CD4-positive, alpha-beta T cell treated with Interleukin-17A for 1 hour (primary cell): ENCODE data around the gene COL28A1.

Source experiments
- DNase-seq: peaks from one replicate; pipeline ENCODE4 v3.0.0-alpha.2; 2020

COL28A1 gene

DNA sequence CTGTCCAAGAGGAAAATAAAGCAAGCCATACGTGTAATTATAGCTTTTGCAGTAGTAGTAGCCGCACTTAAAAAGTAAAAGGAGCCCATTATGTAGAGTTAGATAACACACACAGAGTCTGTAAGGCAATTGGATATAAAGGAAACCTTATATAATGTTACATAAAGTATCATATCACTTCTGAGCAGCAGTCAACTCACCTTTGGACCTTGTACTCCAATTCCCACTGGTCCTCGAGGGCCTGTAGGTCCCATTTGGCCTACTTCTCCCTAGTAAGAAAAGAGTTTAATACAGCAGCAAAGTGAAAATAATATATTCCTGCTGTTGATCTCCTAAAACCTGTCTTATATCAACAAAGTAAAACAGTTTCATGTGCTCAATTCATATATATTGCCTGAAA lies 83.6 kb downstream of the COL28A1 start:
- no peak for DNase-seq

DNA sequence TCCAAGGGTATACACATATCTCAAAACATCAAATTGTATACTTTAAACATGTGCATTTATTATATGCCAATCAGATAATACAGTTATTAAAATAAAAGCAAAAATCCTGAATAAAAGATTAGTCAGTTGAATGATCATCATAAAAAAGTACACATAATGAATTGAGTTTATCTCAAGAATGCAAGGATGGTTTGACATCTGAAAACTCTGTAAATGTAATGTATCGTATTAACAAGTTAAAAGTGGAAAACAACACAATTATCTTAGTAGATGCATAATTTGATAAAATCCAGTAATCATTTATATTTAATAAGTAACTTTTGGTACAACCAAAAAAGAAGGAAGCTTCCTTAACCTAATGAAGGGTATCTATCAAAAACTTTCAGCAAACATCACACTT lies 86.6 kb downstream of the COL28A1 start:
- no peak for DNase-seq

DNA sequence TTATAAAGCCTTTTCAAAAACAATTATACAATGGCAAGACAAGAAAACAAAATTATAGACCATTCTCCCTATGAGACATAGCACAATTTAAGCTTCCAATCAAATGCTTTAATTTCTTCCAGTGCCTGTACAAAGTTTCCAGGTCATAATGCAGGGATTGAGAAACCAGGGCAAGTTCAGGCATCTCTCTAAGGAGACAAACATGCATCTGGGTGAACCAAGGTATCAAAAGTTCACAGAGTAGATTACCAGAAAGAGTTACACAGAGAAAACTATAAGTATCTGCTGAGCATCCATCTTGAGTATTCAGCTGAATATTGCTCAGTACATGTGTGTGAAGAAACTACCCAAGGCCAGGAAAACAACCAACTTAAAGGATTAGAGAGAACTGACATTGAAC lies 89.1 kb downstream of the COL28A1 start:
- DNase-seq: no peak

DNA sequence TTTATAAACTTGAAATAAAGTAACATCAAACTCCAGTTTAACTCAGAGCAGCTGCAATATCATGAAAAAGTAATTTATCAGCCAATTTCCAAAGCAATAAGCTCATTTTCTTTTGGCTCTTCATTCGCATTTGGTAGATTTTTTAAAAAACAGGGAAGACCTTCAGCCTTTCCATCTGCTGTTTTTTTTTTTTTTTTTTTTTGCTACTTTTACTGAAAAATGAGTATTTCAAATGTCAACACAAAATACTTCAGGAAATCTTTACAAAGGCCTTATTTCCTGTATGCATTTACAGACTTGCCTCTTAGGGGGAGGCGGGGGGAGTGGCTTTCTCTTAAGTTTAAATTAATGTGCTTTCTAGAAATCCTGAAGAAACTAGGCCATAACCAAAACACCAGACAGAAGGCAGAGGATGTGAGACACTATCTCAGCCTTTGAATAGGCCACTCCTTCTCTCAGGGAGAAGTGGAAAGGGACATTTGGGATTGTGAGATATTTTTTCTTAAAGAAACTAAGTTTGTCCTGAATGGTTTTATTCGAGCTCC lies 91.8 kb downstream of the COL28A1 start:
- no peak for DNase-seq

DNA sequence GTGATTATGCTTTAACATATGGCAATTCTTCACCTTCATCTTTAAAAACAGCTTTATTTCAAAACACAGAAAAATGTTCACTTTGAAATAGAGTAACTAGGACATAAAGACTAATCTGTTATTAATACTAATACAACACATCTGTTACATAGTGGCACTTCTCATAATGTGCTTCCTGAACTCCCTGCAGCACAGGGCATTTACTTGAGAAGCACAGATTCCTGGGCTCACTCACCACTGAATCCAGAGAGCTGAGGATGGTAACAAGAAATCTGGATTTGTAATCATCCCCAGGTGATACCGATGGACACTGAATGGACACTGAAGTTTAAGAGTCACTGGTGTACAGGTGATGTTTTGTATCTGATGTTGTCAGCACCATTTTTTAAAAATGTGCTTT lies 96.1 kb downstream of the COL28A1 start:
- DNase-seq: no peak

DNA sequence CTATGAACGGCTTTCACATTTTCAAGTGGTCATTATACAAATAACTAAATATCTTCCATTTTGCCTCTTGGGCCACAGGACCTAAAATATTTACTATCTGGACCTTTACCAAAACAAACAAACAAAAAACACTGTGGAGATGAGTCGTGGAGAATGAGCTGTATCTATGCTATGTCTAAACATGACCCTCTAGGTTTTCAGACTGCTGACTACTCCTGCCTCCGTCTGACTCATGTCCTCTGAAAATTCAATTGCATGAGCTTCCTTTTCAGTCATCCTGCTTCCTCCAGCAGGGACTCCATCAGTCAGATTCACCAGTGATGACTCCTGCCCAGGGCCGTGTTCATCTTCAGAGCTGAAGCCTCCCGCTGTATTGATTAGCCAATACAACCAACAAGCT lies 96.8 kb downstream of the COL28A1 start:
- DNase-seq: no peak

DNA sequence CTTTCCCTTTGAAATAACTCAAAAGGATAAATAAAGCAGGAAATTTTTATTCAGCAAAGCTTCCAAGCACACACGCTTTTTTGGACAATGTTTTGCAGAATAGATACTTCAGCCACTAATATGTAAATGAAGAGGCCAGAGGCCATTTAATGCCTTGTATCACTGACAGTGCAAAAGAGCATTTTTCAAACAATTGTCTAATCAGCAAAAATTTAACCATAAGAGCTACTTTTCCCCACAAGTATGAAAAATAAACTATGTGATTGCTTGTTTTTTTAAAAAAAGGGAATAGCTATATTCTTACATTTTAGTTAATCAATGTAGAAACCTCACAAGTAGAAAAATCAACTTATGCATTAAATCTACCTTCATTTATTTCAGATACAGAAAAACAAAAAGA lies 99.7 kb downstream of the COL28A1 start:
- DNase-seq: no peak

DNA sequence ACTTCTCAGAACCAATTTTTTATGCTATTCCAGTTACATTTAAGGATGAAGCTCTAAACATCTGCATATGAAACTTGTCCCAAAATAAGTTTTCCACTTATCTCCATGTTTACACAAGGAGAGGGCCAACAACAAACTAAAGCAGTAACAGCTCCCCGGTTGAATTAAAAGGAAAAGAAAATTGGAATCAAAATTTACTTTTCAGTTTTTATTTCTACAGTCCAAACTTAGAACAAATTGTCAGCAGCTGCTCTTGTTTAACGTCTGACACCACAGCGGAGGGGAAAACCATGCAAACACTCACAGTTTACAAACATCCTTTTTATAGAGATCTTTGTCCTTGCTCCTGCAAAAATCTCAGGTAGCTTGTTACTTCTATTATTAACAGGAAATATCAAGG lies 101.3 kb downstream of the COL28A1 start:
- no peak for DNase-seq

DNA sequence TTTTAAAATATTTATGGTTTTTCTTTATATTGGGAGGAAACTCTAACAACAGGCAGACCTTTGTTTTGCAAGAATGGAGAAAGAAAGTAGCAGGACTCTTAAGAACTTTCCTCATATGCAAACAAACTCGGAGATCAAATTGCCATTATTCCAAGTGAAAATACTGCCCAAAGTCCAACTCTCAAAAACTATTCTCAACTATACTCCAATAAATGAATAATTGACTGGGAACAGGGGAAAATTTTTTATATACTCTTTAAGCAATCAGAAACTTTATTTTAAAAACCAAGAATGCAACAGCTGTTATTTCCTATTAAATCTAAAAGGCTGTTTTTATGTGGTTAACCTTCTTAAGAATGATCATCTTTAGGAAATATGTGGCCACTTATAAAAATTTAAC lies 101.9 kb downstream of the COL28A1 start:
- no peak for DNase-seq

DNA sequence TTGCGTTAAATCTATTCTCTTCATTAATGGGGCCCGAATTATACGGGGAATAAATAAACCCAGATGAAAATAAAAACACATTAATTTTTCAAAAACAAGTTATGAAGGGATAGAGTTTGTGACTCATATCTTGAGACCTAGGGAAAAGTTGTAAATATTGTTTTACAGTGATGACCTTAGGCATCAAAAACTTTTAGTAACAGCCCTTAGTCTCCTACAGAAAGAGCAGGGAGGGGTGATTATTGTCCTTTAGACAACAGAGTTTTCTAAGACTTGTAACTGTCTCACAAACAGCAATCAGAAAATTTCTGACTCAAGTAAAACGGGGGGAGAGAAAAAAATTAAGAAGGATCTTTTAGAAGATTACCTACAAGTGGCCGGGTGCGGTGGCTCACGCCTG lies 102.7 kb downstream of the COL28A1 start:
- DNase-seq: no peak

DNA sequence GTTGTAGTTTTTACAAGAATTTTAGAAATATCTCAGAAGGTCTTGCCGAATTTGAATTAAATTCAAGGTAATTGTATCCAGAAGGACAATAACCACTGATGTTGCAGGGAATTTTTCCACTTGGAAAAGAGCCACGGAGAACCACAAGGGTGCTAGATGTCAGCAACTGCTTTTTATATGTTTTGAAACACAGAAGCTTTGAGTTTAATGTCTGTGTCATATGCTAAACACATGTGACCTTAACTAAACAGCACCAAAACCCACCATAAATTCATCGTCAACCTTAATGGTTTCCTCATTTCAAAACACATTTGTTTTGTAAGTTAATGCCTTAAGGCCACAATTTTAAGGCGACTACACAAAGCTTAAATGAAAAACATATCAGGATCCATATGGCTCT lies 106.9 kb downstream of the COL28A1 start:
- no peak for DNase-seq

DNA sequence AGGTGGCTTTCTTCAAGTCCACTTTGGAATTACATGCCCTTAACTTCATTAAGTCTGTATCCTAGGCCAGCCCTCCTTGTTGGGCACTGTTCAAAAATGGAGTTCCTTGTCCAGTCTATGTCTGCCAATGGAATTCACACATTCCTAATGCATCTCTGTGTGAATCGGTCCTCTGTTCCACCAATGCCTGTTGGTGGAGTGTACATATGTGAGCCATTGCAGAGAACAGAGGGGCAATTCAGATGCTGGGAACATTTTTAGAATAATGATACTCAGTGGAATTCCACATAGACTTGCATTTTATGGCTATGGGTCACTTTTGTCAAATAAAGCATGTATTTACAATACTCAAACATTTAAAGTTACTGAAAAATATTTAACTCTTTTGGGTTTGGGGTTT lies 108.3 kb downstream of the COL28A1 start:
- DNase-seq: no peak

DNA sequence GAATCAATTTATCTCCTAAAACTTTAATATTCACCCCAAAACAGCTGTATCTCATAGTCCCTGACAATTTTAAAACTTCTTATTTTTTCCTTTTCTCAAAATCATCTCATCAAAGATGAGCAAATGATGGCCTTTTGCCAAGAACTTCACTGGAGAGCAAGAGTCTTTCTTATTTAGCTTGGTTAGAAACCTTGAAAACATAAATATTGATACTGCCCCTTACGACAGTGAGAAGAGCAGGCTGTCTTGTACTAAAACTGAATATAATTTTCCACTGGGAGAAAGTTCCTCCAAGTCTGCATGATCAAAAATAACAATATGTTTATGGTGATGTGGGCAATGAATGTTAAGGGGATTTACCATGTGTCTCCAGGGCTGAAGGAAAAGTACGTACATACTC lies 109.0 kb downstream of the COL28A1 start:
- DNase-seq: no peak

DNA sequence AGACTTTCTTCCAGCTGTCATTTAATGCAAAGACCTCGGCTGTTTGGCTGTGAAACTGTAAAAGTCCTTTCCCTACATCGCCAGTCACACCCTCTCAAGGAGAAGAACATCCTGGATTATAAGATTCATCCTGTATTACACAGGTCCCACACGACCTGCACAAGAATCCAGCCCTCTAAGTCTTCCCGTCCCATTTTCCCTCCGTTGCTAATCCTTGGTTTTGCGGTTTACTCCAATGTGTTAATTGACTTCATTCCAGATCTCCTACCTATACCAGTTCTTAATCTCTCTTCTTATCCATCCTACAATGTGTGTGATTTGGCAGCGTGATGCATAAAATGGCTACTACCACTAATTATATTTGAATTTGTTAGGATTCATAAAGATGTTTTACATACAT lies 110.4 kb downstream of the COL28A1 start:
- DNase-seq: no peak

DNA sequence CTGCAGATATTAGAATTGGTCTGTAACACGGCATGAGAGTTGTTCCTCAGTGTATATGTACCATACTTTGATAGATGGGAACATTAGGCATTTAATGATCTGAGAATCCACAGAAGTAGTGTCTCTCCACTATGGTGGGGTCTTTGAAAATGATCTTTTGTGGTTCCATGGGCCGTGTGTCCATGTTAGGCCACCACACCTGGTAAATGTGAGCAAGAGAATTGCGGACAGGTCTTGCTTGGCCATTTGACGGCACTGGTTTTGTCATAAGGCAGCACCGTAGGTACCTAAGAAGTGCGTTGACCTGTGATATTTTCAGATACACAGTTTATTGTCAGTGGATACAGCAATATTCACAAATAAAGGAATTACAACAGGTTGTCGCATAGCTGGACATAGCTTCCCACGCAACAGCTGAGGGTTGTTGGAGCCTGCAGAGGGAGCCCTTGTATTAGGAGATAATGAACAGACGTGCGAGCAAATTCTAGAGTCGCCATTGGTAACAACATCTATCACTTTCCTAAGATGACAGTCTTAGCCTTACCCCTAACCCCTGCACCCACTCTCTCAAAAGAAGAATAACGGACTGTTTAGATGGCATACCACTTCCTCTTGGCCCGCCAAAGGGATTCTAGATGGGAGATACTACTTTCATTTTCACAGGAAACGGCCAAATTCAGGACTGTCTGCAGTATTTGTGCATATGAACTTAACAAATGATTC lies 111.4 kb downstream of the COL28A1 start:
- DNase-seq: peak; percentile 59

DNA sequence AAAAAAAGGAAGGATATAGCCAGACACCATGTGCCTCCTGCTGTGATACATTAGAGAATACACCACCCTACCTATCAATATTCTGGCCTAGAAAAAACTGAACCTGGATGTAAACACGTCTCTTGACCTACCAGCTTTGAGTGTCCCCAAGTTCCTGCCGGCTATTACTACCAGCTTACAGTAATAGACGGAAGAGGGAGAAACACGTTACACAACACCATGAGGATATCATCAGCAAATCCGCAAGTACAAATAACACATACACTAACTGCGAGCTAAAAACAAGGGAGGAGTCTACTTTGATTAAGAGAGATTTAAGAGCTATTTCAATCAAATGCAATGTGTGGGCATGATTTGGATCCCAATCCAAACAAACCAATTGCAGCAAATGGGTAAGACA lies 113.0 kb downstream of the COL28A1 start:
- DNase-seq: no peak

DNA sequence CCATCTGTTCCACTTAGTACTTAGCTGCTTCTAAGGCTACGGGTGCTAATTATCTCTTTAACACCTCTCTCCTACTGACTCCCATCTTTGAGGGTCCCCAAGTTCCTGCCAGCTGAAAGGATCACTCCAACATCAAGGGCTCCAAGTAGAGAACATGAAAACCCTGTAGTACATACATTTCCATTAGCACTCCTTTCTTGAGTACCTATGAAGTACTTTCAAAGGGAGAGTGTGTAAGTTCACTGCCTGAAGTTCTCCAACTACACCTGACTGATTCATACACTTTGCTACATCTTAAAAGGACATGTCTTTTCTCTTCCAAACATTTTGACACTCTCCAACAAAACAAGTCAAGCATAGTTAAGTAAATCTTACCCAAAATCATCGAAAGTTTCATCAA lies 113.8 kb downstream of the COL28A1 start:
- DNase-seq: no peak

DNA sequence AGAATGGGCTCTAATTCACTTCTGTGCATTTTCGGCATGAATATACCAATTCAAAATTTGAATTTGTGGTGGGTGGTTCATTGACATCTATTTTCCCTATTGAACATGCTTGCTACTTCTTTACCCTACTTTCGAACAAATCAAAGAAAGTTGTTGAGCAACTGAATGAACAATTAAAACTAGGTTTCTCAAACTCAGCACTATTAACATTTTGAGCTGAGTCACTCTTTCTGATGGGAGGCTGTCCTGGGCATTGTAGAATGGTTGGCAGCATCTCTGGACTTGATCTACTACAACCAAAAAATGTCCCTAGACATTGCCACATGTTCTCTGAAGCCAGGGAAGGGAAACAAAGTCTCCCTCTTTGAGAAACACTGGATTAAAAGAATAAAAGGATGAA lies 116.7 kb downstream of the COL28A1 start:
- no peak for DNase-seq

DNA sequence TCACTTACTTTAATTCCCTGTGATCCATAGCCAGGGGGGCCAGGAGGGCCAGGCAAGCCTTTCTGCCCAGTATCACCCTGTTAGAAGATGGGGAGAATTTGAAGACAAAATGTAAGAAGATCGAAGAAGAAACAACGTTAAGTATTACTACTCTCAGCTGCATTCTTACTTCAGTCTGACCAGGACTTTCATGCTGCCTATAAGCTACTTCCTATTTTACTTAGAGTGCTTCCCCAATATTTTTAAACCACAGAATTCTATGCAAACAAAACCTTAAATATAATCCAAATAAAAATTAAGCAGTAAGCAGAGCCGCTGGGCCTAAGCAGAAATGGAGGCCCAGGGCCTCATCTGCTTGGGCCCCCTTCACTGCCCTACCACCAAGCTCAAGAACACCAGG lies 117.8 kb downstream of the COL28A1 start:
- DNase-seq: no peak

DNA sequence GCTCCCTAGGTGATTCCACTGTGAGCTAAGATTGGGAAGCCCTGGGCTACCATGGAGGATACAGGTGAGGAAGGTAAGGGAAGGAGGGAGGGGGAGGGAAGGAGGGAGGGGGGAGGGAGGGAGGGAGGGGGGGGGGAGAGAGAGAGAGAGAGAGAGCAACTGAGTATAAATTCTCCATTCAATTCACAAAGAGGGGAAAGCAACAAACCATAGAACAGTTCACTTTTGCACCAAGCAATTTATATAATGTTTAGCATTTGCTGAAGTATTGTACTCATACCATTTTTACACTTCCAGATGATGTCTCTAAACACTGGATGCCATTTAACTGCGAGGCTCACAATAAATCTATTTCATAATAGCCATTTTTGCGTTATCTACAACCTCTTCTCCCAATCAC lies 118.3 kb downstream of the COL28A1 start:
- DNase-seq: no peak

DNA sequence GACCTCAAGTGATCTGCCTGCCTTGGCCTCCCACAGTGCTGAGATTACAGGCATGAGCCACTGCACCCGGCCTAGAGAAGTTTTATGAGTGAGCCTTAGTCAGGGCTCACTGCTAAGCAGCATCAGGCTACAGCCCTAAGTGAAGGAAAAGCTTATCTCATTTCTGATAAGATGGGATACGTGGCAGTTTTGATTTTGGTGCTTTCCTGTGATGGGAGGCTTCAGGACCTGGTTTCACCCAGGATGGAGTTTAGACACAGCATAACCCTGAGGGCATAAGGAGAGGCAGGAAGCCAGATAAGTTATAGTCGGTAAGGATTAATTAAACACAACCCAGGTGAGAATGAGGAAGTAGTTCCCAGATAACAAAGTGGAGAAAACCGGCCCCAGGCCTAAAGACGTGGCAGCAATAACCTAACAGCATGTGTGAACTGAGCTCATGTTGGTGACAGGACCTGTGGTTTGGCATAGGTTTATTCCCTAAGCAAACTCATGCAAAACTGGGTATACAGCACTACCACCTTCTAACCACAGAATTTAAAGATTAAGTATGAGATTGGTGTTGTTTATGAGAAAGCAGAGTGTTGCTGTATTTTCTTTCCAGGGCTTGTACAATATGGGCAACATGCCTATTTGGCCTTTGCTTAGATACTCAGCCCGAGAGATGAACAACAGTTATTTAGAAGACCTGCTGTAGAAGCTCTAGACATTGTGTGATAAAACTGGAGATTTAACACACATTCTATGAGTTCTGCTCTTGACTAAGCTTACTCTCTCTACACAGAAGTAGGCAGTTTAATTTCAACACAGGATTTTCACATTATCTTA lies 119.4 kb downstream of the COL28A1 start:
- peak; percentile 34 for DNase-seq

DNA sequence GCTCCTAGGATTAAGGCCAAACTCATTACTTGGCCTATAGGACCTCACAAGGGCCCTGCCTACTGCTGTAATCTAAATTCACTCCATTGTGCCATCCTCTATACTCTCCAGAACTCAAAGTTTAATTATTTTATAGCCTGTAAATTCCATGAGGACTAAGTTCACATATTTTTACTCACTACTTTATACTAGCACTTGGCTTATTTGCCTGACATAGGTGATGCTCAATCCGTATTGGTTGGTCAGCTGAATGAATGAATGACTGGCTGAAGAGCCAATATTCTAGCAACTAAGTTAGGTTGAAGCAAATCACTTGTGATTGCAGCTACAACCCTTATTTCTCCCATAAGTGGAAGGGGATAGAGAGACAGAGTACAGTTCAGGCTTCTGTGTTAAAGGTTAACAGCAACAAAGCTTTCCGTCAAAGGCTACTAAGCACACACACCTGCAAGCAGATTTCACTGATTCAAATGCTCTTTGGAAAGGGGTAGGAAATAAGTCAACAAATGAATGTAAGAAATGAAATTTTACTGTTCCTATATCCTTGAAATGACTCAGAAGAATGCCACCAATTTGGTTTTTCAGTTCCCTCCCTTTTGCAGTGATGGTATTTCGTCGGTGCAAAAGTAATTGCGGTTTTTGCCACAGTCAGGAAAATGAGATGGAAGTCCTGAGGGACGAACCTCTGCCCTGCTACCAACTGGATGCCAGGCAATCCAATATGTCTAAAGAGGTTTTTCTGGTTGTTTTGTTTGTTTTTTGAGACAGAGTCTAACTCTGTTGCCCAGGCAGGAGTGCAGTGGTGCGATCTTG lies 120.7 kb downstream of the COL28A1 start:
- DNase-seq: no peak

DNA sequence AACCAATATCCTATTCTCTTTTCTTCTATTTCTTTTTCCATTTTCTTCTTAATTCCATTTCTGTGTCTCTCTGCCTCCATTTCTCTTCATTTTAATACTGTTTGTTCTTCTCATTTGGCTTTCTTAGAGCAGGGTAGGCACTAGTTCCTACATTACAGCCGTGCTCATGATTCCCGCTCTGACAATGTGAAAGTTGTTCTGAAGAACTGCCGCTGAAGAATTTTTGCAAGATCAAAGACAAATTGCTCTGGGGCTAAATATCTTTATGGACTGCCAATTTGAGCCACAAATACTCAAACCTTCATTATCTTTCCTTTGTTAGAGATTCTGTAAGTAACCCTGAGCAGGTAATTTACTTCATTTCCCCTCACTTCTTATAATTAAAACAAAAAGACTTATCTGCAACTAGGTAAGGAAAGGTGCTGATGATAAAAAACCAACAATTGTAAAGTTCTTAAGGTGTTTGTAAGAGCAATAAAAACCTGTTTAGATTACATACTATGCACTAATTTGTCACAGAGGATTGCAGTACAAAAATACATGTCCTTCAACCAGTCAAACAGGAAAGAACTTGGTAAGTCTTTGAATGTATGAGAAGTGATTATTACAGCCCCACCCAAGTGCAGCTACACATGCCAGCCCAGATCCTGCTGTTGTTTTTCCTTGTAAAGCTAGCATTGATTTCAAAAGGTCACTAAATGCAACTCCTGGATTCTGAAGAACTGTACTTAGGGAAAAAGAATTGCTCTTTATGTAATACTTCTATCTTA lies 127.5 kb downstream of the COL28A1 start:
- DNase-seq: no peak
